Sigmoid colon (tissue), 3 donors: Measurements from ENCODE around the gene AP1M1.

ENCODE experiments used
- POLR2A ChIP-seq, 2 donors: fragments of 450-650 bp; IDR thresholded peaks; one replicate each; pipeline ENCODE4 v1.6.1; 2016; ENCODE audit warnings: antibody characterized with exemption in 2 of 2, mild to moderate bottlenecking in 2 of 2, moderate library complexity in 2 of 2
- TF ChIP-seq, protein P1 (sequence below), 4 experiments: fragments of 450-650 bp in 3 of 4; fragments of 200-600 bp in 1 of 4; IDR thresholded peaks; one replicate each; pipeline ENCODE4 v1.5.1; 2016 to 2019; ENCODE audit warnings: antibody characterized with exemption in 4 of 4, mild to moderate bottlenecking in 3 of 4, moderate library complexity in 2 of 4

DNA sequence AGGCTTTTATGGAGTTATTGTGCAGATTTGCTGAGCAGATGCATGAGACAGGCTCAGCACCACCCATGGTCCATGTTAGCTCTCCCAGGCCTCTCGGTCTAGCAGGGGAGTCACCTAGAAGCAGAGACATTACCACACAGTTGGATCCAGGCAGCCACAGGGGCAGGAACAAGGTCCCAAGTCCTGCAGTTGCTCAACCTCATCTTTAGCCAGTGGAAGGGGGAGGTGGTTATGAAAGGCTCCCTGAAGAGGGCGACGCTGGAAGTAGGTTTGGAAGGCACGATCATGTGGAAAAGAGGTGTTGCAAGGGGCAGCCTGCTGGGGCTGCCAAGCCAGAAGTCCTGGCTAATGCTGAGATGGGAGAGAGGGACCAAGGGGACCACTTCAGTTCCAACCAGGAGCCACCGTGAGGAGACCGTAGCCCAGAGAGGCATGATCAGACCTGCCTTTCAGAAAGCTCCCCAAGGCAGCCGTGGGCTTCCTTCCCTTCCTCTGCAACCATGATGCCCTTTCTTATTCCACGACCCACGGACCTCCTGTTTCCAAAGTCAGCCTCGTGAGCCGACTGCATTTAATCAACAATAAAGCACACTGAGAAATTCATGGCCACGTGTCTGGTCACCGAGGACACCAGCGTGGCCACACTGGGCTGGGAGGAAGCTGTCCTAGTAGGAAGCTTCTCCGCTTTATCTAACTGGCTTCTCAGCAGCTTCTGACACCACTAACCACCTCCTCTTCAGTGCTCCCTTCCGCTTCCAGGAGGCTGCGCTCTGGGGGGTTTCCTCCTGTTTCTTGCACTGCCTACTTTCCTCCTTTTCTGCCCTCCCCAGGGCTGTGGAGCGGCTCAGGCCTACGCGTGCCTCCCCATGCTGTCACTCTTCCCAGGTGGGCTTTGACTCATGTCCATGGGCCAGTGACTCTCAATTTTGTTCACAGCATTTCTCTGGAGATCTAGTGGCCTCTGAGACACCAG lies 2.6 kb downstream of the AP1M1 start:
- TF ChIP-seq, protein P1, sequence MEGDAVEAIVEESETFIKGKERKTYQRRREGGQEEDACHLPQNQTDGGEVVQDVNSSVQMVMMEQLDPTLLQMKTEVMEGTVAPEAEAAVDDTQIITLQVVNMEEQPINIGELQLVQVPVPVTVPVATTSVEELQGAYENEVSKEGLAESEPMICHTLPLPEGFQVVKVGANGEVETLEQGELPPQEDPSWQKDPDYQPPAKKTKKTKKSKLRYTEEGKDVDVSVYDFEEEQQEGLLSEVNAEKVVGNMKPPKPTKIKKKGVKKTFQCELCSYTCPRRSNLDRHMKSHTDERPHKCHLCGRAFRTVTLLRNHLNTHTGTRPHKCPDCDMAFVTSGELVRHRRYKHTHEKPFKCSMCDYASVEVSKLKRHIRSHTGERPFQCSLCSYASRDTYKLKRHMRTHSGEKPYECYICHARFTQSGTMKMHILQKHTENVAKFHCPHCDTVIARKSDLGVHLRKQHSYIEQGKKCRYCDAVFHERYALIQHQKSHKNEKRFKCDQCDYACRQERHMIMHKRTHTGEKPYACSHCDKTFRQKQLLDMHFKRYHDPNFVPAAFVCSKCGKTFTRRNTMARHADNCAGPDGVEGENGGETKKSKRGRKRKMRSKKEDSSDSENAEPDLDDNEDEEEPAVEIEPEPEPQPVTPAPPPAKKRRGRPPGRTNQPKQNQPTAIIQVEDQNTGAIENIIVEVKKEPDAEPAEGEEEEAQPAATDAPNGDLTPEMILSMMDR (IDR thresholded peaks at IDR 0.05), result no peak
- no peak for TF ChIP-seq POLR2A (IDR thresholded peaks at IDR 0.05)
